SK-N-SH treated with all-trans-retinoic acid at 6 μM for 48 hours (cell line): ENCODE data around the gene LYRM9.

Source experiments
- CREB5 ChIP-seq: fragments of 250-450 bp; sonication (Bioruptor Pico); IDR thresholded peaks from 2 replicates; pipeline ENCODE4 v1.5.1; 2020; ENCODE audit warnings: low read depth, mild to moderate bottlenecking, moderate library complexity
- ESRRG ChIP-seq: fragments of 250-450 bp; sonication (Bioruptor Pico); IDR thresholded peaks from 2 replicates; pipeline ENCODE4 v1.6.1; 2021; ENCODE audit warnings: mild to moderate bottlenecking
- PATZ1 ChIP-seq: fragments of 250-450 bp; sonication (Bioruptor Pico); IDR thresholded peaks from 2 replicates; pipeline ENCODE4 v1.8.0; 2020; ENCODE audit warnings: mild to moderate bottlenecking, moderate library complexity, borderline replicate concordance
- RARB ChIP-seq: fragments of 250-450 bp; sonication (Bioruptor Pico); IDR thresholded peaks from 2 replicates; pipeline ENCODE4 v1.8.0; 2021; ENCODE audit warnings: mild to moderate bottlenecking, moderate library complexity
- ZFP3 ChIP-seq: fragments of 250-450 bp; sonication (Bioruptor Pico); IDR thresholded peaks from 2 replicates; pipeline ENCODE4 v1.5.0; 2020; ENCODE audit warnings: mild to moderate bottlenecking, moderate library complexity
- ZFP30 ChIP-seq: fragments of 450-650 bp; formaldehyde crosslinking; IDR thresholded peaks from 2 replicates; pipeline ENCODE4 v1.5.0; 2022; ENCODE audit warnings: mild to moderate bottlenecking, moderate library complexity
- ZNF70 ChIP-seq: fragments of 450-650 bp; formaldehyde crosslinking; IDR thresholded peaks from 2 replicates; pipeline ENCODE4 v1.5.0; 2020; ENCODE audit warnings: mild to moderate bottlenecking, moderate library complexity

GRCh38 chr17:27921599-27921998 lies 28.4 kb upstream of the LYRM9 start:
- TF ChIP-seq CREB5 (CRISPR knock-in tag) (no peak), PATZ1 (CRISPR knock-in tag) (no peak), ZNF70 (CRISPR knock-in tag) (no peak), RARB (CRISPR knock-in tag) (no peak), ZFP30 (CRISPR knock-in tag) (no peak), ZFP3 (CRISPR knock-in tag) (no peak), ESRRG (CRISPR knock-in tag) (no peak)
